C4-2B (cell line): ENCODE results near the gene OBSL1.

ENCODE experiments used
- H3K27ac ChIP-seq: fragments of 450-650 bp; 2 replicates; pipeline ENCODE4 v1.5.1; 2017
- CTCF ChIP-seq: fragments of 450-650 bp; conservative IDR thresholded peaks from 2 replicates; pipeline ENCODE4 v1.5.1; 2017; ENCODE audit warnings: mild to moderate bottlenecking
- ZFX ChIP-seq: fragments of 450-650 bp; IDR thresholded peaks from 2 replicates; pipeline ENCODE4 v1.6.1; 2017

Gene OBSL1

GRCh38 chr2:219508971-219509779 lies 62.2 kb downstream of the OBSL1 start:
- no peak for TF ChIP-seq CTCF
- TF ChIP-seq ZFX: no peak
- H3K27ac ChIP-seq: no peak overlapping the region

GRCh38 chr2:219508444-219508734 lies 63.0 kb downstream of the OBSL1 start:
- no peak for TF ChIP-seq ZFX
- no peak for TF ChIP-seq CTCF
- H3K27ac ChIP-seq: no peak overlapping the region

GRCh38 chr2:219507581-219508443 lies 63.5 kb downstream of the OBSL1 start:
- H3K27ac ChIP-seq: no peak overlapping the region
- no peak for TF ChIP-seq ZFX
- no peak for TF ChIP-seq CTCF

GRCh38 chr2:219506802-219507526 lies 64.4 kb downstream of the OBSL1 start:
- H3K27ac ChIP-seq: no peak overlapping the region
- TF ChIP-seq CTCF (no peak), ZFX (no peak)

- no peak for TF ChIP-seq ZFX
- TF ChIP-seq CTCF: no peak
- H3K27ac ChIP-seq: no peak overlapping the region
Measured at GRCh38 chr2:219506153-219506801, 65.1 kb downstream of the OBSL1 start.

GRCh38 chr2:219505585-219505984 lies 65.8 kb downstream of the OBSL1 start:
- no peak for TF ChIP-seq ZFX
- no peak for TF ChIP-seq CTCF
- H3K27ac ChIP-seq: no peak overlapping the region
